ENCODE measurements around the gene ENO2.

Gene ENO2

DNA sequence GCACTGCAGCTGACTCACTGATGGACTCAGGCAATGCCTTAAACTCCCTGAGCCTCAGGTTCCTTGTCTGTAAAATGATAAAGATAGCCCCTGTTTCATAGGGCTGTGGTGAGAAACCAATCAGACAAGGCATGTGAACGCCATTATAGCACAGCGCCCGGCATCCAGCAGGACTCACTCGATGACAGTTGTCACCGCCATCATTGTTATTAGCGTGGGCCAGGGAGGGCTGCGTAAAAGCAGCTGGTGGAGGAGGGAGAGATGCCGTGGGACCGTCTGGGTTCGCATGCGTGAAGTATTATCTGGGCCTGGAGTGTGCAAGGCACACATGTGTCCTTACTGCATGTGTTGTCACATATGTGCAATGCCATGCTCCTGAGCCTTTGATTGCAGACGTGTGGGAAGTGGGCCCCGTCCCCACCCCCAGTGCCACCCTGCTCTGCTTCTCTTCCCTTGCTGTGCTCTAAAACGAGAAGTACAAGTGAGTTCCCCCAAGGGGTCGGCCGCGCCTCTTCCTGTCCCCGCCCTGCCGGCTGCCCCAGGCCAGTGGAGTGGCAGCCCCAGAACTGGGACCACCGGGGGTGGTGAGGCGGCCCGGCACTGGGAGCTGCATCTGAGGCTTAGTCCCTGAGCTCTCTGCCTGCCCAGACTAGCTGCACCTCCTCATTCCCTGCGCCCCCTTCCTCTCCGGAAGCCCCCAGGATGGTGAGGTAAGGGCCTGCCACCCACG is 36.6 kb downstream of the ENO2 start, which contains the start of gene PTPN6:
TSS of gene PTPN6 (plus strand) at position 546 of the 730 bp plus-strand sequence. CDS start at position 703, 157 bp downstream.
- no peak for DNase-seq

DNA sequence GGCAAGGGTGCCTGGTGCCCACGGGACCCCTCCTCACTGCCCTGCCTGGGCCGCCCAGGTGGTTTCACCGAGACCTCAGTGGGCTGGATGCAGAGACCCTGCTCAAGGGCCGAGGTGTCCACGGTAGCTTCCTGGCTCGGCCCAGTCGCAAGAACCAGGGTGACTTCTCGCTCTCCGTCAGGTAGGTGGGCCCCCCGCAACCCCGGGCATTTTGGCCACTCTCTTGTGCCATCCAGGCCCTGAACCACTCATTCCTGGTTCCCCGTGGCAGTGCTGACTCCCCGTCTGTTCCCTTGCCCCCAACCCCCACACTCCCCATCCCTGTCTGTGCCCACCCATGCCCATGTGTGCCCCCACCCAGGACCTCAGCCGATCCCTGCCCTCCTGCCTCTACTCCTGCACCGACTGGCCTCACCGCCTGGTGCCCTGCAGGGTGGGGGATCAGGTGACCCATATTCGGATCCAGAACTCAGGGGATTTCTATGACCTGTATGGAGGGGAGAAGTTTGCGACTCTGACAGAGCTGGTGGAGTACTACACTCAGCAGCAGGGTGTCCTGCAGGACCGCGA is 37.3 kb downstream of the ENO2 start:
- DNase-seq, result no peak

DNA sequence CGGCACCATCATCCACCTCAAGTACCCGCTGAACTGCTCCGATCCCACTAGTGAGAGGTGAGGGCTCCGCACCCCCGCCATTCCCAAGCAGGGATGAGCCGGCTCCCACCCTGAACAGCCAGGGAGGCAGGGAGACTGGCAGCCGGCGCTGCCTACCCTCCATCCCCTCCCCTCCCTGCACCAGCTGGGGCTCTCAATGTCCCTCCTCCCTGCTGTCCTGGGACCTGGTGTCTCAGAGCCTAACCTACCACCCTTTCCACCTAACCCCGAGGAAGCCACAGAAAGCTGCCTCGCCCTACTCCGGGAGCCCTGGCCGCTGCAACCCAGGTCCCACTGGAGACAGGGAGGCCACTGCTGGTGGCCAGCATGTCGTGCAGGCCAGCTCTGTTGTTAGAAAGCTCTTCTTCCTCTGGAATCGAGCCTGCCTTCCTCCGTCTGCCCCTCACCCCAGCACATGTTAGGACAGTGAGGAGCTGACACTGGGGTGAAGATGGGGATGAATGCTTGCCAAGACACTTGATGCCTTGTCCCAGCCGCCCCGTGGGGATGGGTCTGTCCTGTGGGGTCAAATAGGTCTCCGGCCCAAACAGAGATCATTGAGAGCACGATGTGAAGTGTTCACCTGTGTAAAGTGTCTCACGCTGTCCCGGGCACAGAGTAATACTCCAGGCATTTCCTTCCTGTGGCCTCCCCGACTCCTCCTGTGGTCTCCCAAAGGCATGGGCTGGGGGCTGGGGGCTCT is 37.9 kb downstream of the ENO2 start:
- DNase-seq, result no peak

DNA sequence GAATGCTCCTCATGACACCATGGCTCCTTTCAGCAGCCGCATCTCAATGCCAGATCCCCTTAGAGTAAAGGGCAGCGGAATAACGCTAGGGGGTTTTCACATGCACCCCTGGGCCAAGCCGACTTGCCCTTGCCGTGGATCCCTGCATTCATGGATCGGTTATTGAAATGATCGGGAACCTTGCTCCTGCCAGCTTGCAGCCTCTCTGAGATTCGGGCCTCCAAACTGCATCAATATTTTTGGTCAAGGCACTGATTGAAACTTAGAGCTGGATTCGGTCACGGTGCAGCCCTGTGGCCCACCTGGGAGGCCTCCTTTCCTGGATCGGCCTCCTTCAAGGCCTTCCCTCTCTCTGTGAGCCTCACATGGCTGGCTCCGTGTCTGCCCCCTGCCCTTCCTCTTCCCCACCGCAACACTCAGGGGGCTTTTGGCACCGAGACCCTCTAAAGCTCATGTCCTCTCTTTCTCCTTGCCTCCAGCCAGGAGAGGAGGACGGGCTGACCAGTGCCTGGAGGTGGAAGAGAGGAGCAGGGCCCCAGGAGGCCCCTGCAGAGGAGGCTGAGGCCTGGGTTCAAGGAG is 38.6 kb downstream of the ENO2 start:
- DNase-seq, result no peak

DNA sequence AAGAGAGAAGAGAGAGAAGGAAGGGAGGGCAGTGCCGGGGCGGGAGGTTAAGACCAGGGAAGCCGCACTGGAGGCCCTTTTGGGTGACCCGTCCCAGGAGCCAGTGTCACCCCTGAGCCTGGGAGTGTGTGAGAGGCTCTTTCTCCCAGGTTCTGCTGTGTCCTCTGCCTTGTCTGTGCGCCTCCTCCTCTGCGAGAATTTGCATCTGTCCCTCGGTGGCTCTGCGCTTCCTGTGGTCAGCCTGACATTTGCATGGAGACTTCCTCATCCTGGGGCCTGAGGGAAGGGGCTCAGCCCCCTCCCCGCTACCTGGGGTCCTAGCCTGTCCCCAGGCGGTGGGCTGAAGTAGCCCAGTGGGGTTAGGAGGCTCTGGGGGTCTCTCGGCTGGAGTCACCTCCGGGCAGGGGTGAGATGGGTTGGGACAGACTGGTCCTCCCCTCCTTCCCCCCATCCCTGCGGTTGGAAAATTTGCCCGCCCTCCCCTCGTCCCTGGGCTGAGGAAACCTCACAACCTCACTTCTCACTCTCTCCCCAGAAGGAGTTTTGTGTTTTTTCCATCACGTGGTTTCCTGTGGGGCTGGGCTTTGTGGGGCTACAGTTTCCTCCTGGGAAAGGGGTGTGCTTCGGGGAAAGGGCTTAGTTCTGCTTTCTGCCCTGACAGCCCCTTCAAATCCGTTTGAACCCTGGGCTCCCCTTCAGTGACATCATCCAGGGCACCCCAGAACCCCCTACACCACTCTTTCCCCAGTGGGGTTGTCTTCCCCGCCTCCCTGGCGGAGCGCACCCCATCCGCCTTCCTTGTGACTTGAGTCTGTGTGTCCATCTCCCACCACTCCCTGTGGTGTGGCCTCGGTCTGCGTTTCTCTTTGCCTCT is 39.3 kb downstream of the ENO2 start:
- DNase-seq, result no peak

DNA sequence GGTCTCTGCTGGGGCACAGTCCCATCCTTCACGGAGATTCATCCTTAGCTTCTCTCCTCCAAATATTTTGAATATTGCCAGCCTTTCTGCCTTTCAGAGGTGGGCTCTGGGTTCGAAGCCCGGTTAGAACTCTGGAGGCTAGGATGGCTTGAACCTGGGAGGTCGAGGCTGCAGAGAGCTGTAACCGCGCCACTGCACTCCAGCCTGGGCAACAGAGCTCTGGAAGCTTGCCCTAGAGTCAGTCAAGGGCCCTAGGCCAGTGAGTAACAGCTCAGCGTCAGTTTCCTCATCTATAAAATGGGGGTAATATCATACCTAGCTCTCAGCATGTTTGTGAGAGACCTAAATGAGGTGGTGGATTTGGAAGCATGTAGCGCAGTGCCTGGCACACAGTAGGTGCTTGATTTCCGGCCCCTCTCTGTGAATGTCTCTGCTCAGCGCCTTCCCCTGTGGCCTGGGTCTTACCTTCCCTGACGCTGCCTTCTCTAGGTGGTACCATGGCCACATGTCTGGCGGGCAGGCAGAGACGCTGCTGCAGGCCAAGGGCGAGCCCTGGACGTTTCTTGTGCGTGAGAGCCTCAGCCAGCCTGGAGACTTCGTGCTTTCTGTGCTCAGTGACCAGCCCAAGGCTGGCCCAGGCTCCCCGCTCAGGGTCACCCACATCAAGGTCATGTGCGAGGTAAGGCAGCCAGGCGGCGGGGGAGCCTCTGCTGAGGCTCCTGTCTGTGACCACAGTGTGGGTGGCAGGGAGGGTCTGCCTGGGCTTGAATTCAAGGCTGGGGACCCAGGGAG is 40.1 kb downstream of the ENO2 start:
- DNase-seq, result no peak

DNA sequence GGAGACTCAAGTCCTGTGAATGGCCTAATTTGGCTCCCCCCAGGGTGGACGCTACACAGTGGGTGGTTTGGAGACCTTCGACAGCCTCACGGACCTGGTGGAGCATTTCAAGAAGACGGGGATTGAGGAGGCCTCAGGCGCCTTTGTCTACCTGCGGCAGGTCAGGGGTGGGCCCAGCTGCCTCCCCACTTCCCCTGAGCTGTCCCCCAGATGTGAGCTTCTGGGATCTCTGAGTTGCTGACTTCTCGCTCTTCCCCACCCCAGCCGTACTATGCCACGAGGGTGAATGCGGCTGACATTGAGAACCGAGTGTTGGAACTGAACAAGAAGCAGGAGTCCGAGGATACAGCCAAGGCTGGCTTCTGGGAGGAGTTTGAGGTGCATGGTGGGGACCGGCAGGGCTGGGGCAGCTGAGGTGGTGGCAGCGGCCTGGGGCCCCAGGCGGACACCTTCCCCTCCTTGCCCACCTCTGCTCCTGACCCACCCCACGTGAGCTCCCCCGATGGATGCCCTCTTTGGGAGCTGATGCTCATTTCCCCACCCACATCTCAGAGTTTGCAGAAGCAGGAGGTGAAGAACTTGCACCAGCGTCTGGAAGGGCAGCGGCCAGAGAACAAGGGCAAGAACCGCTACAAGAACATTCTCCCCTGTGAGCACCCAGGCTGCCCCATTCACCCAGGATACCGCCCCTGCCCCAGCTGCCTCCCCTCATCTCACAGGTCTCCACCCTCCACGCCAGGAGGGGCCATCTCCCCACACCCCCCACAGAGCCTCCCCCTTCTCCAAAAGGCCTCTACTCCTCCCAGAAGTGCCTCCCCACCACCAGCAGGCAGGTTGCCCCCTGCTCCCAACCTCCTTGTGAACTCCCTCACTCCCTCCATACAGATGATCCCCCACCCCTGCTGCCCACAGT is 41.0 kb downstream of the ENO2 start:
- no peak for DNase-seq

DNA sequence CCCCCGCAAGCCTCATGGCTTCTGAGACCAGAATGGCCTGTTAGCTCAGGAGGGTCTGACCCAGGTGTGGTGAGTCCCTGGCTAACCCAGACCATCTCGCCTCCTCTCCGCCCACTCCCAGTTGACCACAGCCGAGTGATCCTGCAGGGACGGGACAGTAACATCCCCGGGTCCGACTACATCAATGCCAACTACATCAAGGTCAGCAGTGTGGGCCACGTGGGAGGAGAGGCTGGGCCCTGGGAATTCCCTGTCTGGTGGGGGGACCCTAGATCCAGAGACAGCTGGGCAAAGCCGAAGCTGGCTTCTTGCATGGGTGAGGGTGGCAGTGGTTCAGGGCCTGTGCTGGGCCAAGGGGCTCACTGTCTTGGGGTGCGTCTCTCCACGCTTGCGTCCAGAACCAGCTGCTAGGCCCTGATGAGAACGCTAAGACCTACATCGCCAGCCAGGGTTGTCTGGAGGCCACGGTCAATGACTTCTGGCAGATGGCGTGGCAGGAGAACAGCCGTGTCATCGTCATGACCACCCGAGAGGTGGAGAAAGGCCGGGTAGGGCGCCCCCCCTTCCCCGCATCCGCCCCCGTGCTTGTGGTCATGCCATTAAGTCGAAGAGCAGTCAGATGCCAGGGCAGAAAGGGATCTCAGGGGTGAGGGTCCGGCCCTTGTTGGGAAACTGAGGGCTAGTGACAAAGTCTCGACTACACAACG is 41.8 kb downstream of the ENO2 start:
- no peak for DNase-seq

DNA sequence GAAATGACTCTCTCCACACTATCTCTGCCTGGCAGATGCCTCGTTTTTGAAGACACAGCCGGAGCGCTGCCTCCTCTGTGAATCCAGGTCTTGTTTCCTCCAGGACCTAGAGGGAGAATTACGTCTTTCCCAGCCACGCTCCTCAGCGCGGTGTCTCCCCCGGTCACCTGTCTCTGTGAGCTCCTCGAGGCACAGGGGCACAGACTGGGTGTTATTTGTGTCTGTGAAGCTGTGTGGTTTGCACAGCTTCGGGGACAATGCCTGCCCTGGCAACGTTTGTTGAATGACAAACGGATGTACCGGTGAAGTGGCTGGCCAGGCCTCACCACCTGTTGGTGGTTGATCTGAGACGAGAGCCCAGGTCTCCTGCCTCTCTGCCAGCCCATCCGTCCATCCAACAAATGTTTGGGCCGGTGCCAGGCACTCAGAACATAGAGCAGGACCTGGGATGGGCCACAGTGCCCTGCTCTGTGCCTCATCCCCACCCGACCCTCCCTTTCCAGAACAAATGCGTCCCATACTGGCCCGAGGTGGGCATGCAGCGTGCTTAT is 42.8 kb downstream of the ENO2 start:
- DNase-seq, result no peak

DNA sequence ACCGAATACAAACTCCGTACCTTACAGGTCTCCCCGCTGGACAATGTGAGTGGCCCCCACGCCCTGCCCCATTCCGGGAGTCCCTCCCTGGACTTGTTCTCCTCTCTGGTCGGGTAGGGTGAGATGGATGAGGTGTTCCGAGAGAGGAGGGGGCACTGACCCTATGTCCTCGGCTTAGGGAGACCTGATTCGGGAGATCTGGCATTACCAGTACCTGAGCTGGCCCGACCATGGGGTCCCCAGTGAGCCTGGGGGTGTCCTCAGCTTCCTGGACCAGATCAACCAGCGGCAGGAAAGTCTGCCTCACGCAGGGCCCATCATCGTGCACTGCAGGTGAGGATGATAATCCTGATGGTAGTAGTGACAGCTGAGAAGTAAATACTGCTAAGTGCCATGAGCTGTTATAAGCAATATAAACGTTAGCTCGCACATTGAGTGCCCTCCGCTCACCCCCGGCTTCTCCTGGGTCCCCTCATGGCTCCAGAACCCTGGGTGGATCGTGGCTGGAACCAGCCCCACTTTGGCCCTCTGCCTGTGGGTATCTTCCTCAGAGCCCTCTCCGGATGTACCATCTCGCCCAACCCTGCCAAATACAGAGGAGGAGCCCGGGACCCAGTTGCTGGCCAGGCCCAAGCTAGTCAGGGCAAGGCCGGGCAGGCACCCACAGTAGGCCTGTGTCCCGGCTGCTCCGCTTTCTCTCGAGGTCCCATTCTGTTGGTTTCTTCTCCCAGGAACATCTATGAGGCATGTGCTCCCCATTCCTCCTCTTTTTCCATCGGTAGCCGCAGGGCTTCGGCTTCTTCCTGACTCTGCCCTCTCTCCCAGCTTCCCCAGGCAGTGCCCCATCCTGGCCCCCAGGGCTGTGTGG is 43.6 kb downstream of the ENO2 start:
- DNase-seq, result no peak

DNA sequence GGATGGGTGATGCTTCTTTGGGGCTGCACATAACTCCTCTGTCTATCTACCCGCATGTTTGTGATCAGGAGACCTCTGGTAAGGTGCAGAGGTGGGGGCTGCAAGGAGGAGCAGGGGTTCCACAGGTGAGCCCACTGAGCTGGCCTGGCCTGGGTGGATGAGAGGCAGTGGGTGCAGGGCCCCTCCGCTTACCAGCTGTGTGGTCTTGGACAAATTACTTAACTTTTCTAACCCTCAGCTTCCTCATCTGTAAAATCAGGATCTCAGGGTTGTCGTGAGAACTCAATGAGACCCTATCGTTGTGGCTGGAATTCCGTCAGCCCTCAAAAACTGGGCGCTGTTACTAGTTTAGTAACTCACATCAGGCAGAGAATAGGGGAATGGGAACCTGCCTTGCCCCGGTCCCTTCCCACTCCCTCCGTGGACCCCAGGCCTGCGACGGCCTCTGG is 44.3 kb downstream of the ENO2 start:
- DNase-seq, result no peak

DNA sequence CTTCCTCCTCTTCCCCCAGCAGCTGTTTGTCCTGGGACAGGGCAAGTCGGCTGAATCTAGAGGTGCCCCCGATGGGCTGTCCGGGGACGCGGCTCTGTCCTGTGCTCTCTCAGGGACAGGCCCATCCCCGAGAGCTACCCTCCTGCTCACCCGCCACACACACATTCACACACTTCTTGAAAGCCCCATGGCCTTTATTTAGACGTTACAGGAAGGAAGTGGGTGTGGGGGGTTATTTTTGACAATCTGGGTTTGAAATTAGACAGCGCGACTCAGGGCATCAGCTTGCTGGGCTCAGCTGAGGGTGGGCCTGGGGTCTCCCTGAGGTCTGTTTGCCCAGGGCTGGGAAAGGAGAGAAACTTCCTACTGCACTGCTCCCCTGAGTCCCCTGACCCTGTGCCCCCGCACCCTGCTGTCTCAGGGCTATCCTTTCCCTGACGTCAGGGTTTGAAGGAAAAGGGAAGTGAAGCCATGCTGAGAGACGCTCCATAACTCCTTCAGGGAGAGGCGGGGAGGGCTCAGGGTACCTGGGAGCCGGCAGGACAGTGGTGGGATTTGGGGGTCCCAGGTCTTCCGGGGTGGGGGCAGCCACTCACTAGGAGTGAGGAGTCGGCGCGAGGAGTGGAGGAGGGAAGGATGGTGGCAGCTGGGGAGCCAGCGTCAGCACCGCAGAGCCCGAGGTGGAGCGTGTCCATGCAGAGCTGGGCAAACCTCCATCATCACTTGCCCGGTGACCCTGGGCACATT is 44.9 kb downstream of the ENO2 start:
- no peak for DNase-seq

DNA sequence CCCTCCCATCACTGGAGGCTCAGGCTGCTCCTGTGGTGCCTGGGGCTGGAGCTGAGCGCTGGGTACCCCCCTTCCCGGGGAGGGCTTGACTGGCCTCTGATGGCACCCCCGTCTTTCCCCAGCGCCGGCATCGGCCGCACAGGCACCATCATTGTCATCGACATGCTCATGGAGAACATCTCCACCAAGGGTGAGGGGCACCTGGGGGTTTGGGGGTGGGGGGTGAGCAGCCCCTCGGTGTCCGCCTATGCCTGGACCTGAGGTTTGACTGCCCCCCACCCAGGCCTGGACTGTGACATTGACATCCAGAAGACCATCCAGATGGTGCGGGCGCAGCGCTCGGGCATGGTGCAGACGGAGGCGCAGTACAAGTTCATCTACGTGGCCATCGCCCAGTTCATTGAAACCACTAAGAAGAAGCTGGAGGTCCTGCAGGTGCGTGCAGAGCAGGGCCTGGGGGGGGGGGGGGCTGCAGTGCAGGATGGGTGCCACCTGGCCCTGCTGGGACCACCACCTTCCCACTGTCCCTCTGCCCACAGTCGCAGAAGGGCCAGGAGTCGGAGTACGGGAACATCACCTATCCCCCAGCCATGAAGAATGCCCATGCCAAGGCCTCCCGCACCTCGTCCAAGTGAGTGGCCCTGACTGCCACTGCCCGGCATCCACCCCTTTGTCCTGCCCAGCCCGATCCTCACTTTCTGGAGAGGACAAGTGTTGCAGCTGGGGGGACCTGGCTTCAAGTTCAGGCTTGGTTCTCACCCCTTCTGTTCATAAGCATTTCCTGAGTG is 45.6 kb downstream of the ENO2 start:
- no peak for DNase-seq

DNA sequence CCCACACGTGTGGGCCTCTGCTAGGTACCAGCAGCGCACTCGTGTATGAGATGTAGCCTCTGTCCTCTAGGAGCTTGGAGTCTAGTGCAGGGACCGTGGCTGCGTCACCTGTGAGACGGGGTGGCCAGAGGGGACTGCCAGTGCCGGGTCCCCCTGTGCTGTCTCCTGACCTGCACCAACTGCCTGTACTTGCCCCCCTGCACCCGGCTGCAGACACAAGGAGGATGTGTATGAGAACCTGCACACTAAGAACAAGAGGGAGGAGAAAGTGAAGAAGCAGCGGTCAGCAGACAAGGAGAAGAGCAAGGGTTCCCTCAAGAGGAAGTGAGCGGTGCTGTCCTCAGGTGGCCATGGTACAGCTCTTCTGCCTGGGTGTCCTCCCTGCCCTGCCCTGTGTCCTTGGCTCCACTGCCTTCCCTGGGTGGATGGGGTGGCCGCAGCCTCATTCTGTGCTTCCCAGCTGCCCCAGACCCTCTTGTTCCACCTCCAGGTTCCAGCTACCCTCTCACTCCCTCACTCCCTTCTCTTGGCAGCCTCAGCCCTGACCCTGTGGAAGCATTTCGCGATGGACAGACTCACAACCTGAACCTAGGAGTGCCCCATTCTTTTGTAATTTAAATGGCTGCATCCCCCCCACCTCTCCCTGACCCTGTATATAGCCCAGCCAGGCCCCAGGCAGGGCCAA is 46.4 kb downstream of the ENO2 start:
- DNase-seq, result peak; percentile 77

DNA sequence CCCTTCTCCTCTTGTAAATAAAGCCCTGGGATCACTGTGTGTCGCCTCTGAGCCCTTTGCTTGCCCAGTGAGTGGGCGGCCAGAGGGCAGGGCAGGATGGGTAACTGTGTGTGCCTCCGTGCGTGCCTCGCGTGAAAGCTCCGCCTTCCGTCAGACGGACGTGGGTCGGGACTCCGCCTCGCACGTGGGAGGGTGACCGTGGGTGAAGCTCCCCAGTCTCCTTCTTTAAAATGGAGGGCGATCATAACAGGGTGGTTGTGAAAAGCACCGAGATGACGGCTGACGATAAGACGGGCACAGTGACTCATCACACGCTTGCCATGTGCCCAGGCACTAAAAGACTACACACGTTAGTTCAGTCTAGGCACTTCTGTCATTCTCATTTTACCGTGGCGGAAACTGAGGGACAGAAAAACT is 46.9 kb downstream of the ENO2 start:
- peak; percentile 94 for DNase-seq

DNA sequence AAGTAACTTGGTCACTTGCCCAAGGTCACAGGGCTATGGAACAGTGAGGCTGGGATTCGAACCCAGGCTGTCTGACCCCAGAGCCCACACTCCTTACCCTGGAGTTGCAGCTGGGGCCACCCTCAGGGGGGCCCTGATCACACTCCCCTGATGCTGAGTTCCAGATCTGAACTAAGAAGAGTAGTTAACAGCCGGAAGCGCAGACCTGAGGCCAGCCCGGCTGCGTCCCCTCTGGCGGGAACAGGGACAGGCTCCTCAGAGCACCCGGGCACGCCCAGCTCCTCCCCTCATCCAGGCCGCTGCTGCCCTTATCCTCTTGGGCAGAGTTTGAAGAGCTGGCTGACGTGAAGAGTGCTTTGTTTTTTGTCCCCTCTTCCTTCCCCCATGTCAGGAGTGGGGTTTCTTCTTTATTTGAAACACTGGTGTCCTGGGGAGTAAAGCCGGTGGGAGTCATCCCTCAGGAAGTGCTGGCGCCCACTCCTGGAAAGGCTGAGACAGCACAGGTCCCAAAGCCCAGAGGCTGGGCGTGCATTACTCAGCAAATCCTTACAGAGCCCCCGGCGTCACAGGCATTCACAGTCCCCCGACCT is 47.4 kb downstream of the ENO2 start:
- peak; percentile 99 for DNase-seq
